Right lobe of liver (tissue), 4 donors: ENCODE measurements around the gene SDHAF1.

Experiments
- CTCF ChIP-seq, 4 donors: fragments of 200-600 bp in 3 of 4; fragments of 450-650 bp in 1 of 4; IDR thresholded peaks; one replicate each; pipeline versions ENCODE4 v1.5.1 to v1.8.0; 2016 to 2022; ENCODE audit warnings: antibody characterized with exemption in 4 of 4, mild to moderate bottlenecking in 2 of 4
- POLR2A ChIP-seq: fragments of 450-650 bp; IDR thresholded peaks from one replicate; pipeline ENCODE4 v1.6.1; 2017; ENCODE audit warnings: antibody characterized with exemption, mild to moderate bottlenecking
- donor health status: DM: no; HTN: no; CAD: no.
- donor health status: DM: no; HTN: no; CAD: no.
- donor health status: DM: no; HTN: yes; CAD: no.

- TF ChIP-seq CTCF (IDR thresholded peaks at IDR 0.05) (no peak), POLR2A (no peak)
Measured at GRCh38 chr19:35959968-35960320, 35.0 kb upstream of the SDHAF1 start.
